Peyer's patch (tissue), 4 donors: ENCODE measurements around the gene TASOR2. TPM values are rescaled to one million over a fixed set of nuclear protein-coding genes. Genes with fewer than 3 reads are reported as not detected.

ENCODE experiments used
- DNase-seq, 3 donors: peaks; one replicate each; pipeline ENCODE4 v3.0.0-alpha.2; 2017 to 2019
- H3K27ac ChIP-seq, 4 donors: fragments of 200-600 bp; sonication (generic); one replicate each; pipeline ENCODE4 v1.5.1; 2016 to 2019
- H3K27me3 ChIP-seq, 2 donors: fragments of 200-600 bp; sonication (generic); one replicate each; pipeline ENCODE4 v1.5.1; 2019
- H3K36me3 ChIP-seq, 3 donors: fragments of 200-600 bp; sonication (generic); one replicate each; pipeline ENCODE4 v1.5.1; 2016 to 2019
- H3K4me1 ChIP-seq, 4 donors: fragments of 200-600 bp; sonication (generic); one replicate each; pipeline ENCODE4 v1.5.1; 2016 to 2019
- H3K4me3 ChIP-seq, 4 donors: fragments of 200-600 bp; sonication (generic); 1 replicate in 3 of 4; 2 replicates in 1 of 4; pipeline ENCODE4 v1.5.1; 2016 to 2019; ENCODE audit warnings: mild to moderate bottlenecking in 1 of 4
- H3K9me3 ChIP-seq, 4 donors: fragments of 200-600 bp; sonication (generic); one replicate each; pipeline ENCODE4 v1.5.1; 2016 to 2019; ENCODE audit warnings: mild to moderate bottlenecking in 1 of 4
- CTCF ChIP-seq, 6 experiments: fragments of 450-650 bp in 4 of 6; fragments of 200-600 bp in 2 of 6; sonication (generic) in 1 of 6; IDR thresholded peaks; one replicate each; pipeline ENCODE4 v1.5.1; 2017 to 2019; ENCODE audit warnings: antibody characterized with exemption in 6 of 6, mild to moderate bottlenecking in 3 of 6, moderate library complexity in 1 of 6
- POLR2A ChIP-seq, 2 donors: fragments of 450-650 bp; IDR thresholded peaks; one replicate each; pipeline ENCODE4 v1.5.1; 2017; ENCODE audit warnings: antibody characterized with exemption in 2 of 2, mild to moderate bottlenecking in 2 of 2, moderate library complexity in 2 of 2
- total RNA-seq, 4 donors: library from RNA; depleted of rRNA; stranded (reverse); fragments of >200 nt; gene quantifications; one replicate each; pipeline ENCODE4 v1.1.0, GENCODE V29; 2016

TASOR2 gene
- total RNA-seq, 4 donors from 2014 or later, result 52.8 to 160 (median 80.7) TPM

DNA sequence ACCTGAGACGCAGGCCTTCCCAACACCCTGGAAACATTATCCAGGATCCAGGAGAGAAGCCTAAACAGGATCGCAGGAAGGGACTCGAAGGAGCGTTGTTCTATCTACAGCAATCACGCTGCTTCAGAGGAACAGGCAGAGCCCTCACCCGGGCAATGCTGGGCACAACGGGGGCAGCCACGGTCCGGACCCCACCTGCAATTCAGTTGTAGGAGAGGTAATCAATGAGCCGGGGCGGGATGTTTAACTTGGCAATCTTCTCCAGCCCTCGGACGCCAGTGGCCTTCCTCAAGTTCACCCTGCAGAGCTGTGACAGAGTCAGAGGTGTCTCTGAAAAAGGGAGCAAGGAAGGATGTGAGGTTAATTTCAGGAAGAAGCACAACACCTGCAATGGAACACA lies 44.1 kb upstream of the TASOR2 start:
- Histone ChIP-seq H3K36me3 (peaks cover 0 to 53% (median 0%) of the 10 kb centered on the region in 3 donors), H3K27me3 (no peaks in the 10 kb centered on the region), H3K9me3 (no peaks in the 10 kb centered on the region), H3K4me3 (no peak overlapping the region), H3K27ac (no peak overlapping the region), H3K4me1 (peaks cover 0 to 10% (median 0%) of the 10 kb centered on the region in 4 donors)
- no peak for DNase-seq
- TF ChIP-seq POLR2A (IDR thresholded peaks at IDR 0.05), result no peak
- TF ChIP-seq CTCF (IDR thresholded peaks at IDR 0.05), result no peak

GRCh38 chr10:5641501-5641900 lies 43.1 kb upstream of the TASOR2 start:
- H3K27ac ChIP-seq, result no peak overlapping the region
- H3K36me3 ChIP-seq, result peaks cover 0 to 53% (median 0%) of the 10 kb centered on the region in 3 donors
- H3K9me3 ChIP-seq, result no peaks in the 10 kb centered on the region
- peak in 1 of 3 donors; percentile 41 for DNase-seq
- peaks cover 0 to 18% (median 0%) of the 10 kb centered on the region in 4 donors for H3K4me1 ChIP-seq
- TF ChIP-seq CTCF (IDR thresholded peaks at IDR 0.05) (no peak), POLR2A (IDR thresholded peaks at IDR 0.05) (no peak)
- no peaks in the 10 kb centered on the region for H3K27me3 ChIP-seq
- H3K4me3 ChIP-seq, result no peak overlapping the region

- Histone ChIP-seq H3K27me3 (no peaks in the 10 kb centered on the region), H3K9me3 (no peaks in the 10 kb centered on the region), H3K36me3 (peaks cover 0 to 63% (median 0%) of the 10 kb centered on the region in 3 donors), H3K27ac (peak overlapping the region; percentile 16 to 72 (median 56)), H3K4me1 (peaks cover 0 to 18% (median 0%) of the 10 kb centered on the region in 4 donors), H3K4me3 (no peak overlapping the region)
- TF ChIP-seq POLR2A (IDR thresholded peaks at IDR 0.05) (no peak), CTCF (IDR thresholded peaks at IDR 0.05) (no peak)
- DNase-seq, result peak in 1 of 3 donors; percentile 25
Measured at GRCh38 chr10:5643346-5644067, 41.1 kb upstream of the TASOR2 start.

- Histone ChIP-seq H3K4me1 (peaks cover 0 to 18% (median 0%) of the 10 kb centered on the region in 4 donors), H3K36me3 (peaks cover 0 to 61% (median 0%) of the 10 kb centered on the region in 3 donors)
Measured at GRCh38 chr10:5644930-5645329, 39.7 kb upstream of the TASOR2 start.

DNA sequence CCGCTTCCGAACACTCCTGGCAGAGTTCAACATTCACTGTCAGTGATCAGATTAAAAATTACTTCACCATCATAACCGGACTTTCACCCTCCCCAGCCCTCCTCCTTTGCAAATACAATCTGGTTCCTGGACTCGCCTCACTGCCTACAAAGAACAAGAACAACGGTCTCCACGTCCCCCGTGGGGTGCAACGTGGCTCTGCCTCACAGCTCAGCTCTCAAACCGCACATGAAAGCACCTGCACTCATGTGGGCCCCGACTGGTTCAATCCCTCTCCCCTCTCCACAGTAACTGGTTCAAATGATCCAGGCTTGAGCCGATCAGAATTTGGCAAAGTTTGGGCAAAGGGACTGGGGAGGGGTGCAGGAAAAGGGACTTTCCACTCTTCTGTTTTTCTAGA lies 39.3 kb upstream of the TASOR2 start:
- peak in 1 of 2 donors; percentile 43 for TF ChIP-seq POLR2A (IDR thresholded peaks at IDR 0.05)
- TF ChIP-seq CTCF (IDR thresholded peaks at IDR 0.05), result no peak
- no peak overlapping the region for H3K4me3 ChIP-seq
- H3K4me1 ChIP-seq, result peaks cover 0 to 18% (median 0%) of the 10 kb centered on the region in 4 donors
- peaks cover 0 to 61% (median 0%) of the 10 kb centered on the region in 3 donors for H3K36me3 ChIP-seq
- DNase-seq, result peak; percentile 46 to 86 (median 71)
- H3K27ac ChIP-seq, result peak overlapping the region; percentile 52 to 72 (median 68)
- H3K27me3 ChIP-seq, result no peaks in the 10 kb centered on the region
- no peaks in the 10 kb centered on the region for H3K9me3 ChIP-seq

More at GRCh38 chr10:5644930-5645329, 39.7 kb upstream of the TASOR2 start:
- Histone ChIP-seq H3K4me3 (no peak overlapping the region), H3K9me3 (no peaks in the 10 kb centered on the region), H3K27ac (peak overlapping the region in 3 of 4 donors; percentile 31 to 72 (median 65)), H3K27me3 (no peaks in the 10 kb centered on the region)
- no peak for DNase-seq
- TF ChIP-seq CTCF (IDR thresholded peaks at IDR 0.05) (no peak), POLR2A (IDR thresholded peaks at IDR 0.05) (no peak)
